ENCODE results near the gene DACT2.

The DACT2 gene

GRCh38 chr6:168364793-168365421 is 45.3 kb upstream of the DACT2 start:
- no peak for DNase-seq
- no peak overlapping the region for H3K4me3 ChIP-seq (ENCODE audit: low read depth in 1 of 2, low read length in 2 of 2)
- no peaks in the 10 kb centered on the region for H4K20me1 ChIP-seq (ENCODE audit: insufficient read depth, low read length)
- H3K9ac ChIP-seq (ENCODE audit: low read depth, low read length) = no peak overlapping the region
- H3K4me2 ChIP-seq (ENCODE audit: insufficient read depth, low read length) = no peak overlapping the region
- ATAC-seq (ENCODE audit: insufficient read depth, low read depth) = no peak
- H3K36me3 ChIP-seq (ENCODE audit: insufficient read depth, low read length) = no peaks in the 10 kb centered on the region
- TF ChIP-seq EZH2 (IDR thresholded peaks at IDR 0.05; ENCODE audit: borderline replicate concordance, low read depth, low read length, severe bottlenecking) (no peak), CTCF (IDR thresholded peaks at IDR 0.05; ENCODE audit: borderline replicate concordance, extremely low read depth, low read length, poor library complexity, severe bottlenecking) (no peak)
- H3K4me1 ChIP-seq (ENCODE audit: insufficient read depth, low read length) = no peaks in the 10 kb centered on the region
- peaks cover 2% of the 10 kb centered on the region for H3K9me3 ChIP-seq (ENCODE audit: insufficient read depth, low read length, severe bottlenecking)
- no peak overlapping the region for H3K27ac ChIP-seq (ENCODE audit: low read length)
- H3K79me2 ChIP-seq (ENCODE audit: insufficient read depth, low read length) = no peaks in the 10 kb centered on the region
- H2AFZ ChIP-seq (ENCODE audit: low read depth, low read length) = no peak overlapping the region
- H3K27me3 ChIP-seq (ENCODE audit: insufficient read depth, low read length, poor library complexity) = no peaks in the 10 kb centered on the region

GRCh38 chr6:168363811-168364792 is 44.5 kb upstream of the DACT2 start:
- no peak overlapping the region for H3K27ac ChIP-seq (ENCODE audit: low read length)
- no peak for ATAC-seq (ENCODE audit: insufficient read depth, low read depth)
- no peak overlapping the region for H2AFZ ChIP-seq (ENCODE audit: low read depth, low read length)
- TF ChIP-seq EZH2 (IDR thresholded peaks at IDR 0.05; ENCODE audit: borderline replicate concordance, low read depth, low read length, severe bottlenecking) (no peak), CTCF (IDR thresholded peaks at IDR 0.05; ENCODE audit: borderline replicate concordance, extremely low read depth, low read length, poor library complexity, severe bottlenecking) (no peak)
- H3K4me3 ChIP-seq (ENCODE audit: low read depth in 1 of 2, low read length in 2 of 2) = no peak overlapping the region
- peaks cover 2% of the 10 kb centered on the region for H3K9me3 ChIP-seq (ENCODE audit: insufficient read depth, low read length, severe bottlenecking)
- no peaks in the 10 kb centered on the region for H3K79me2 ChIP-seq (ENCODE audit: insufficient read depth, low read length)
- H4K20me1 ChIP-seq (ENCODE audit: insufficient read depth, low read length) = no peaks in the 10 kb centered on the region
- no peak overlapping the region for H3K4me2 ChIP-seq (ENCODE audit: insufficient read depth, low read length)
- no peak overlapping the region for H3K9ac ChIP-seq (ENCODE audit: low read depth, low read length)
- DNase-seq = no peak
- H3K27me3 ChIP-seq (ENCODE audit: insufficient read depth, low read length, poor library complexity) = no peaks in the 10 kb centered on the region
- no peaks in the 10 kb centered on the region for H3K36me3 ChIP-seq (ENCODE audit: insufficient read depth, low read length)
- H3K4me1 ChIP-seq (ENCODE audit: insufficient read depth, low read length) = no peaks in the 10 kb centered on the region

- Histone ChIP-seq H4K20me1 (ENCODE audit: insufficient read depth, low read length) (no peaks in the 10 kb centered on the region), H3K9me3 (ENCODE audit: insufficient read depth, low read length, severe bottlenecking) (peaks cover 2% of the 10 kb centered on the region), H3K36me3 (ENCODE audit: insufficient read depth, low read length) (no peaks in the 10 kb centered on the region), H3K4me2 (ENCODE audit: insufficient read depth, low read length) (no peak overlapping the region), H2AFZ (ENCODE audit: low read depth, low read length) (no peak overlapping the region), H3K4me1 (ENCODE audit: insufficient read depth, low read length) (no peaks in the 10 kb centered on the region), H3K27me3 (ENCODE audit: insufficient read depth, low read length, poor library complexity) (no peaks in the 10 kb centered on the region), H3K79me2 (ENCODE audit: insufficient read depth, low read length) (no peaks in the 10 kb centered on the region), H3K27ac (ENCODE audit: low read length) (no peak overlapping the region), H3K9ac (ENCODE audit: low read depth, low read length) (no peak overlapping the region), H3K4me3 (ENCODE audit: low read depth in 1 of 2, low read length in 2 of 2) (no peak overlapping the region)
- TF ChIP-seq CTCF (IDR thresholded peaks at IDR 0.05; ENCODE audit: borderline replicate concordance, extremely low read depth, low read length, poor library complexity, severe bottlenecking) = no peak
- TF ChIP-seq EZH2 (IDR thresholded peaks at IDR 0.05; ENCODE audit: borderline replicate concordance, low read depth, low read length, severe bottlenecking) = no peak
- DNase-seq (no peak), ATAC-seq (ENCODE audit: insufficient read depth, low read depth) (no peak)
Observed at GRCh38 chr6:168363302-168363701, 43.7 kb upstream of the DACT2 start.
